EL (cell line): Measurements from ENCODE around the gene TNFSF12.
"Not testable (repeated sequence)": the region's sequence is repeated elsewhere in the genome, so short reads cannot be mapped to it uniquely, and the experiment has no call there.

Experiments
- DNase-seq: peaks from one replicate; pipeline ENCODE4 v3.0.0-alpha.2; 2016

TNFSF12 gene

GRCh38 chr17:7588553-7589203 is 39.8 kb downstream of the TNFSF12 start:
- DNase-seq = no peak

GRCh38 chr17:7589204-7589868 is 40.5 kb downstream of the TNFSF12 start:
- peak; percentile 89 for DNase-seq

GRCh38 chr17:7589891-7590691 is 41.2 kb downstream of the TNFSF12 start, which contains the start of gene SOX15:
Gene SOX15, minus strand, starts transcription at chr17:7590094. Its CDS starts 418 bp downstream, at chr17:7589676.
- peak; percentile 90 for DNase-seq

GRCh38 chr17:7590743-7591142 is 41.9 kb downstream of the TNFSF12 start:
- peak; percentile 76 for DNase-seq

- no peak for DNase-seq
These were observed 42.7 kb downstream of the TNFSF12 start for GRCh38 chr17:7591596-7591995.

- no peak for DNase-seq
These were observed 43.7 kb downstream of the TNFSF12 start for GRCh38 chr17:7592422-7593021.

GRCh38 chr17:7593296-7593695 is 44.4 kb downstream of the TNFSF12 start:
- DNase-seq = no peak

GRCh38 chr17:7597561-7597960 is 48.7 kb downstream of the TNFSF12 start:
- DNase-seq = not testable (repeated sequence)

GRCh38 chr17:7606280-7606679 is 57.4 kb downstream of the TNFSF12 start:
- DNase-seq = no peak
